Hindlimb muscle (tissue), 1 donor: ENCODE data around the gene POC1B. TPM values are rescaled to one million over a fixed set of nuclear protein-coding genes. Genes with fewer than 3 reads are reported as not detected.
A peak's percentile ranks its signal among the peaks of the same experiment; 100 is the strongest.

Source experiments
- DNase-seq: peaks from one replicate; pipeline ENCODE4 v3.0.0-alpha.2; 2013
- polyA plus RNA-seq: library from polyadenylated mRNA; unstranded; fragments of 120-200 nt; gene quantifications from one replicate; pipeline ENCODE4 v1.2.1, GENCODE V29; 2013; ENCODE audit not compliant: insufficient read length

The POC1B gene
- polyA plus RNA-seq: 7.5 TPM

DNA sequence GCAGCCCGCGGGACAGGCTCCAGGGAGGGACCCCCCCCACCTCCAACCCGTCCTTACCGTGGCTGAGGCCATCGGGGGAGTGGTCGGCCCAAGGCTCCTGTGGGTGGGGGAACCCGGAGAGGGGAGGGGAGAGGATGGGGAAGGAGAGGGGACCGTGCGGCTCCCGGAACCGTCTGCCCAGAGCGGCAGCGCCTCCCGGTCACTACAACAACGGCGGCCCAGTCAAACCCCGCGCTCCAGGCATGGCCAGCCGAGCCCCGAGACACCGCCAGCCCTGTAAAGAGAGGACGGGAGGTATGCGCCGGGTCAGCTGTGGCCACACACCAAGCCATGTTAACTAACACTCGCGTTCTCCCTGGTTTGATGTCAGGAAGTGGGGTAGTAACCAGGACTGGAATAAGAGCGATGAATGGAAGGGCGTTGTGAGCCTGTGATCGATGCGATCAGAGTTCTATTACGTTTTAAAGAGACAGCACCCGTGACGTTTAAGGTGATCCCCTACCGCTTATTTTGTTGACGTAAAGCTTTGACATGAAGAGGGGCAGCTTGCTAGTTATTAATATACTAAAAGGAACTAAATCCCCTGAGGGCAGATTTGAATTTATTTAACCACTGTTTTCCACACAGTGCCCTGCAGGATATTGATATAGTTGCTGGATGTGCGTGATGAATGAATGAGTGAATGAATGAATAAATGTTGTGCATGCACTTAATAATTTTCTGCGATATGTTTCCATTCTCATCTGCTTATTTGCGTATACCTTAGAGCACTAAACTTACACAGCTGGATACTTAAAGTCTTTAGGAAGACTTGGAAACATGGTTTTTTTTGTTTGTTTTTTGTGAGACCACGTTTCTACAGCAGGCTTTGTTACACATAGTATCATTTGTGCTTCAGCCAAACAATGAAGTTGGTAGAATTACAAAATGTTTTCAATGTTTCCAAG is at the start of gene POC1B:
Gene POC1B (minus strand): TSS at position 224 of the 947 bp plus-strand sequence. CDS start 152 bp downstream, at position 72.
- DNase-seq: peak; percentile 79

DNA sequence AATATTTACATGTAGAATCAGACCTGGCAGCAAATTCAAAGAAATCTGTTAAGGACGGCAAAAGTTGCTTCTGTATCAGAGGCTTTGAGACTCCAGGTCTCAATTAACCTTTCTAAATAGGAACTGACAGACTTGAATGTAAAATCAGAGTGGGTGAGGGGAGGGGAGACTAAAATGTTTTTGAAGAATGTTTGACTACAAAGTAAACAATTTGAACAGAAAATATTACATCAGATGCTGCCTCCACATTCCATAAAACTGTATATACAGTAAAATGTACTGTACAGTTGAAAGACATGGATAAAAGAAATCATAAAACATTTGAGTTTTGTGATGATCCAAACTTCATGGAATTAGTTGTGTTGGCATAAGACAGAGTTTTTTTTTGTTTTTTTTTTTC is 49.5 kb upstream of the POC1B start:
- no peak for DNase-seq

DNA sequence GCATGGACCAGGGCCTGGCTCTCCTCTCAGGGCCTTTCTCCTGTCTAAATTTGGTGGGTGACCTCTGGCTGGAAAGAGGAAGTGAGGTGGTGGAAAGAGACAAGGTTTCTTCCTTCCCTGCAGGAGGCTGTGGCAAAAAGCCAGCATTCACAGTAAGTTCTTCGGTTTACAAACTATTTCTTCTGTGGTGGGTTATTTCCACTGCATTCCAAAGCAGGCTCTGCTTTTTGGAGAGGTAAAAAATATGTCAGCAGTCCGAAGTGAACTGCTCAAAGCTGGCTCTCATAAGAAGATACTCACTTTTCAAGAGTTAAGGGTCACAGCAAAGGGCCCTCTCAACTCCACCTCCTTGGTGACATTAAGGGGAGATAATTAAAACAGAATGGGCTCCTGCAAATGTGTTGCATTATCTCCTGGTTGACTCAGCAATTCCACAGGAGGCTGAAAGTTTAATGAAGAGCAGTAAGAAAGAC is 48.9 kb upstream of the POC1B start:
- peak; percentile 17 for DNase-seq

DNA sequence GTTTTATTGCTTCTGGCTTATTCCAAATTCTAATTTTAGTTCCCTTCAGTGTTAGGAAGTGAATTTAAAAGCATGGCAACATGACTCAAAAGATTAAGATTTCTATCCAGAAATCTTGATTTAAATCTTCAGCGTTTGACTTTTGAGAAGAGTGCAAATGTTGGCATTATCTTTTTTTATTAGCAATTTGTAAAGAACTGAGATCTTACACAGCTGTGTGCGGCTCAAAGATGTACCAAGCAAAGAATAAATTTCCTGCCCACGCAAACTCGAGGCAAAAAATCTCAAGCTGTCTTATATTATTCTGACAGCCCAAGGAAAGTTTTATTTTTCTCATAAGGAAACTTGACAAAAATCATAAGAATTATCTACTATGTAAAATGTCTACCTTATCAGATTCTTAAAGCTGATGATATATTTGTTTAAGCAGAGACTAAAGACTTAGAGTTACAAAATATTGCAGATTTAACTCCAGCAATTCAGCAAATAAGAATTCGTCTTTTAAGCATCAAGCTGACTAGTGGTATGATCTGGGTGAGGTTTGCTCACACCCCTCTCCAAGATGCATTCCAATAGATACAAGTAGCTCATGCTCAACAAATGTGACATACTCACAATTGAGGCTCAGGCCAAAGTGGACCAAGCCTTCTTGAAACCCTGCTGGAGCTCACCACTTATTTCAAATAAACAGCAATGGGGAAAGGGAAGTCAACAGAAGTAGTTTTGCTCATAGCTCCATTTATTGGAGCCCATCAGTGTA is 47.4 kb upstream of the POC1B start:
- no peak for DNase-seq

DNA sequence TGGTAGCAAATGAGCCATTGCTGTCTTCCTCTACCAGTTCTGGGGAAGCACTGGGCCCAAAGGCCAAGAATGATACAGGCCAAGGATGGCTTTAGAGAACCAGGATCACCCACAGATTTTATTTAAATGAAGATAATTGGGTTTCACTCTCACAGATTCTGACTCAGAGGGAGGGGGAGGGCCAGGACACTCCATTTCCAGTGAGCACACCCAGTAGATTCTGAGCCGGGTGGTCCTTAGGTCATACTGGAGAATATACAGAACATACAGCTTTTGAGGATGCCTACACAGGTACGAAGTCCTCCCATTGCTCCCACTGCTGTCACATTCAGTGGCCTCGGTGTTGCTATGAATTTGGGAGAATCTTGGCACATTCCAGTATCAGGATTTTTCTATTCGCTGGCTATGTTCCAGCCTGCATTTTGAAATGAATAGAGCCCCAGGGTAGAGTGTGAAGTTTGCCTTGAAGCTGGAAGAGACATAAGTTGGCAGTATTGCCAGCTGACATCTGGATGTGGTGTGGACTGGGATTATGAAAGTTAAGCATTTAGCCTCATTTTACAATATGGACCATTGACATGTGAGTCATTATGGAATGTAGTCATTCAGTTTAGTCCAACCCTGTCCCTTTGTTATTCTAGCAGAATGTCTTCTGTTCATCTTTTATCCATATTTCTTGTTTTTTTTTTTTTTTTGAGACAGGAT is 45.8 kb upstream of the POC1B start:
- DNase-seq: no peak

DNA sequence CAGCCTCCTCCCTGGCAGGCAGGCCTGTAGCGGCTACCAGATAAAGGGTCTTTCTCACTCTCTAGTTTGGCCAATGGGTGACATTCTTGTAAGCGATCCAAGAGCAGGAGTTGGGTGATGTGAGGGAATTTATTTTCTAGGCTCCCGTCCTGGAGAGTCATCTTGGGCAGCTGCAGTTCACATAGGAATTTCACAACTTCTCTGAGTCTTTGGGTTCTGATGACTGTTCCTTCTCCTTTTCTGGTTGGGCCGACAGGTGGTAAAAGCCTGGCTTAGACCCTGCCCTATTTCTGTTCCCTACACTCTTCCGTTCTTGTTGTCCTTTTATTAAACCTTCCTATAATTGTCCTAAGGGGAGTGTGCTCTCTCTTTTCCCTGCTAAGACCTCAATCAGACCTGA is 42.6 kb upstream of the POC1B start:
- no peak for DNase-seq

DNA sequence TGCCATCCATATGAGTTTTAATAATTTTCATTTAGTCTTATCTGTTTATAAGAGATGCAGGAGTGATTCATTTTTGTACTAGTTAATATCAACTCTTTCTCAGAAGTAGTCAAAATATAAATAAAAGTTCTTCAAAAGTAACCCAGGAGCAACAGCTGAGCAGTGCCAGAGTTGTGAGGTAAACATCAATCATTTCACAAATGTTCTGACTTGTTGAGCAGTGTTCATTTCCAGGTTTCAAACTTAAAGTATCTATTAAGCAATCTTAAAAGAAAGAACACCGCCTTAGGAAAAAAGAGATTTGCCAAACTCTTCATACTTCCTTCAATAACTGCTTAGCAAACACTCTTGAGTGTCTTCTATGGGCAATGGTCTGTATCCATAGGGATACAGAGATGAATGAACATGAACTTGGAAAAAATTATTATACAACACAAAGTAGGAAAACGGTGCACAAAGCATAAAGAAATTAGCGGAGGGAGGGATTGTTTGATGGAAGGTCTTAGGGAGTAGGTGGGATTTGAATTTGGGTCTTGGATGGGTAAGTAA is 41.9 kb upstream of the POC1B start:
- no peak for DNase-seq

DNA sequence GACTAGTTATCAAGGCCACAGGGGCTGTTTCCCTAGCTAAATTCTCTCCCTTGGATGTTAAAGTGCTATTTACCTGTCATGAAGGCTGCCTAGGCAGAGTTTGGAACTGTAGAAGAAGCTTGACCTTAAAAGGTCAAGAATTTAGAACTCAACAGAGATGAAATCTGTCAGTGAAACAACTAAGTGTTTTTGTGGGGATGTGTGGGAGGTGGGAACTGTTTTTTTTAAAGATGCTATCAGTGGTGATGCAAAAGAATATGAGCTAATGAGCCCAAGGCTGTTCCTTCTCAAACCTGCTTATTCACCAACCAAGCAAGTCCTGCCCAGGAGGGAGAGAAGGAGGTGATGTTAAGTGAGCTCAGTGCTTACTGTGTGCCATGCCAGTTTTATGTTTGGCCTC is 40.8 kb upstream of the POC1B start:
- no peak for DNase-seq

DNA sequence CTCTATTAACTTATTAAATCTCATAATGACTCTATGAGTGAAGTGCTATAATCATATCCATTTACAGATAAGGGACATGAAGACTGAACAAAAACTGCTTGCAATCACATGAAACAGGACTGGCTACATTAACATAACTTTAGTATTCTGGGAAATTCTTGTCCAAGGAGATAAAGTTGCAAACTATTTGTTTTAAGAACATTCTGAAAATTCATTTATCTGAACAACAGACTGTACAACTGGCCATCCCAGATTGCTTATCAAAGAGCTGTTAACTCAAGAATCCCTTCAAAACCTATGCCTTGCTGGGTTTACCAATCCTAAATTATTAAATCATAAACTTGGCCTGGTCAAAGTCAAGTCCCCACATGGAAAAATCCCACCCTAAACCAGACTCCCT is 39.2 kb upstream of the POC1B start:
- no peak for DNase-seq

DNA sequence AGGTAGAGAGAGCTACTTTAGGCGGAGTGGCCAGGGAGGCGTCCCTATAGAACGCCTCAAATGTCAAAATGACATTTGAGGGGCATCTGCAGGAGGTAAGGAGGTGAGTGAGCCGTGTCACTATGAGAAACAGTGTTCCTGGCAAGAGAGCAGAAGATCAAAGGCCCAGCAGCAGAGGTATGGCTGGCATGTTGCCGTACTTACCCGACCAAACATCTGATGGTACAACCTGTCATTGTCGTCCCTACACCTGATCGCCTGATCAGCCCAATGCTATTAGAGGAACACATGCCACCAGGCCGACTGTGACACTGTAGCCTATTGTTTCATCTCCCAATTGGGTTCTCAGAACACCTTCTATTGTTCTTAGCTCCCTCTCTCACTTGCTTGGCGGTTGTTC is 33.9 kb upstream of the POC1B start:
- DNase-seq: no peak

DNA sequence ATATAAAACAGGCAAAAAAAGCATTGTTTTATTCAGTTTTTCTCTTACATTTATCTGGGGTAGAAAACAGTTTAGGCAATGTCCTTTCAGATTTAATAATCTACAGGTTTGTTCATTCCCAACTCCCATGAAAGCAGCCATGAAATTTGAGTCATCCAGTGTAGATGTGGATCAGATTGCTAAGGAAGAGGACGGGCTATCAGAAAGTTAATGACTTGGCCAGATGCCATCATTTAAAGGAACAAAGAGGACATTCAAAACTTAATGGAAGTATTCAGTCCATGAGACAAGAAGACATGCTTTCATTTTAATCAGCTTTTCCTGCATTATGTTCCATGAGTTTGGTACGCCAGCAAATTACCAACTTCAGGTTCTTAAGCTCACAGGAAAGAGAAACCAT is 31.1 kb upstream of the POC1B start:
- DNase-seq: no peak

DNA sequence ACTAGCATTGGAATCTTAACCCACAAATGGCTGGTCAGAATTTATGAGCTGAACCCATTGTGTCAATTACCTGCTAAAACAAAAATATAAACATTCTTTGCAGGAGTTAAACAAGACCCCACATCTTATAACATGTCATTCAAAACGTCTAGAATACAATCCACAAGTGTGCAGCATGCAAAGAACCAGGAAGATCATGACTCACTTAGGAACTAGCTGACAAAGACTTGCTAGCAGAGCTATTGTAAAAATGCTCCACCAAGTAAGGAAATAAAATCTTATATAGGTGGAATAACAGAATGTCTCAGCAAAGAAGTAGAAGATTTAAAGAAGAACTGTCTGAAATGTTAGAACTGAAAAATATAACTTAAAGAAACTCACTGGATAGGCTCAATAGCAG is 26.5 kb upstream of the POC1B start:
- no peak for DNase-seq

DNA sequence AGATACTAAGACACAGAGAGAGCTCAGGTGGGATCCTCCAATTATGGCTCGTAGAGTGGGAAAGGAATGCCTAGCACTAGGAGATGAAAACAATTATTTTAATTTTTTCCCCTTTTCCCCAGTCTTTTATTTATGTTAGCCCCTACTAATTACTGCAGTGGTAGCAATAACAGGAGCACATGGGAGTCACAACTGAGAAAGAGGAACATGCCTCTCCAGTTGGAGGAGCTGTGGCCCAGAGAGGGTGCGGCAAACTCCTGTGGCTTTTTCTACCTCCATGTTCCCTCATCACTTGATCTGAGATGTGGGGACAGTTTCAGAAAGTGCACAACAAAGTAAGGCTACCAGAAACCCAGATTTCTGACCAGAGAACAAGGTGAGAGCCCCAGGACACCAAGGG is 25.9 kb upstream of the POC1B start:
- DNase-seq: no peak

DNA sequence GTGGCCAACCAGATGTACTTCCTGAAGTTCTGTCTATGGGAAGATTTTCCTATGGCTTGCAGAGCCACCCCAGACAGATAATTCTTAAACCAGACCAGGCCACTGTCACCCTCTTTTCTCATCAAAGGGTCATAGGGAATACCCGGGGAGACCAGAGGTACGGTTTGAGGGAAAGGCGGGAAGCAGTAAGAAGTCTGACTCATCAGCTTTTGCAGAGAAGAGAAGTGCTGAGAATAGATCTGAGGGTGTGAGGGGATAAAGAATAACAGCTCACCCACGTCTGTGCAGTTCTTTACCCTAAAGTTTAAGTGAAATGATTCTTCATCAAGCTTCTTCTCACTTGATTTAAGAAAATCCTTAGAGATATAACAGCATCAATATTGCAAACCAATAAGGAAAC is 21.3 kb upstream of the POC1B start:
- no peak for DNase-seq

DNA sequence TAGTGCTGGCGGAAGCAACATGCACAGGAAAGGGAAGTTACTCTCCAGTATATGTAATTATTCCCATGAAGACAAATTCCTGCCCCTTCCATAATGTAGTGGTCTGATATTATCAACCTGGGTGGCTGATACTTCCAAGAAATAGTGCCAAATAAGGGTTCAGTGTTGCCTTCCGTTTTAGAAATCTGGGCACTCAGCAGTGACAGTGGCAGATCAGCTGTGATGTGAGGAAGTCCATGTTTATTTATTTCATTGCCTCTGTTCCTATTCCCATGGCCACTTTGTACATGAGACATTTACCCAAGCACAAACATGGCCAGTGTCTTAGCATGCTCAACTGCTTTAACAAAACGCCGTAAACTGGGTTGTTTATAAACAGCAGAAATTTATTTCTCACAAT is 20.3 kb upstream of the POC1B start:
- DNase-seq: no peak

DNA sequence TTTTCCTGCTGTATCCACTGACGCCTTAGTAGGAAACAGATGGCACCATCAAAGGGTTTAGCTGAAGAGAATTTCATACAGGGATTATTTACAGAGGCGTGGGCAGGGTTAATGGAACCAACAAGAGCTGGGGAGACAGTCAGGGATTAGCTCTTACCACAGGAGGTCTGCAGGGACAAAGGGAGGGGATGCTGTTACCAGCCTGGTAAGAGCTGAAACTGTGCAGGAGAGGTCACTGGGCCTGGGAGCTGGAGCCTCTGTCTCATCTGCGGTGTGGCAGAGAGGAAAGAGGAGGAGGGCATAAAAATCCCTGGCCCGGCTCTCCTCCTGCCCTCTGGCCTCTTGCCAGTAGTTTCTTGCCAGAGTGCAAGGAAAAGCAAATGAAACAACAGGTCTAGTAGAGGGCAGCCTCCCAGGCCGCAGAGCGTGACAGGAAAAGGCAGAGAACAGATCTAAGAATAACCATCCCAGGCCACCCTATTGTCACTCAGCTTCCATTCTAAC is 18.9 kb upstream of the POC1B start:
- no peak for DNase-seq

DNA sequence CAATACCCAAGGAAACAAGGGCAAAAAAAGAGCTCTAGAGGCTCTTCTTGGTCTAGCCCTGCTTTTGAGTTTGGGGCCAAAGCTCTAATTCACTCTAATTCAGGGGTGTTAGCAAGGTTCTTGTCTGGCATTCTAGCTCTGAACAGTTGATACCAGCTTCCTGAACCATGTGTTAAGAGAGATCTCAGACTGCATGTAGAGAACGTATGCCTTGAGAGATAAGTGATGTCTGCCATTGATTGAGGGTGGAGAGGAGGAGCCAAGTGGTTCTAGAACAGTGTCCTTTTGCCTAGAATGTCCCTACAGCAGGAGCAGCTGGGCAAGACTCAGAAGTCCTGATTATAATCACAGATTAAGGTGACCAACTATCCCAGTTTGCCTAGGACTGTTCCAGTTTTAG is 18.2 kb upstream of the POC1B start:
- DNase-seq: no peak

DNA sequence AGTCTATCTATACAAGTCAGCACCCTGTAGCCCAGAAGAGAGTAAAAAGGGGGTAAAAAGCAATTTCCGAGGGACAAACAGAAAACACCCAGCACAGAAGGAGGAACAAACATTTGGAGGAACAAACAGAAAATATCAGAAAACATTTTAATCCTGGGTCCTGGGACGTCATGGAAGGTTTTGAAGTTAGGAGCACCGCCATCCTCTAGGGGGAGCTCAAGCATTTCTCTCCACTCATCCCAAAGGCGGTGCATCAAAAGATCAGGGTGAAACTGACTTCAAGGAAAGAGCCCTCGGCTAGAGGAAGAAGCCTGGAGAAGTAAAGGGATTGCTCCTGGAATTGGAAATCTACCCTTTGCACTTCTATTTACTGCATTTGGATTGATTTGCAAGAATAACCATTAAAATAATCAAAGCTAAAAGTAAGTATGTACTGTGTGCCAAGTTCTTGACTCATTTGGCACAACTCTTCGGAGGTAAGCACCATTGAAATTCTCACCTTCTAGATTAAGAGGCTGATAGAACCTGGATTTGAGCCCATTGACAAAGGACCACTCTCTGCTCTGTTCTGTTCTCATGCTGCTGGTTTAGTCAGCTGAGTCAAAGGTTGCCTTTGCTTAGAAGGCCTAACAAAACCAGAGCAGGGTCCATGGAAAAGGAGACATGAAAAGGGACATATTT is 17.2 kb upstream of the POC1B start:
- DNase-seq: peak; percentile 74

DNA sequence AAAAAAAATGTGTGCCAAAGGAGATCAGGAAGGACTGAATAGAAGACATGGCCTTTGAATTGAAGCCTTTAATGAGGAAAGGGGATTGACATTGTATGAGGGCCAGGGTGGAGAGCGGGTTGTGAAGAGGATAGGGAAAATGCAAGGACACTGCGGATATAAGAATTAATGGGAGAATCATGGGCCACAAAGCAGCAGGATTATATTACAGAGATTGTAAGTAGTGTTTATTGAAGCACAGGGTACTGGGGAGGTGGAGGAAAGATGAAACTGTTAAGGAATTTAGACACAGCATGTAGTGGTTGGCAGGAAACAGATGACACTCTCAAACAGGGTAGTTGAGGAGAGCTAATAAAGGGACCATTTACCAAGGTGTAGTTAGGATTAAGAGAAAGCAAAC is 16.4 kb upstream of the POC1B start:
- DNase-seq: no peak

DNA sequence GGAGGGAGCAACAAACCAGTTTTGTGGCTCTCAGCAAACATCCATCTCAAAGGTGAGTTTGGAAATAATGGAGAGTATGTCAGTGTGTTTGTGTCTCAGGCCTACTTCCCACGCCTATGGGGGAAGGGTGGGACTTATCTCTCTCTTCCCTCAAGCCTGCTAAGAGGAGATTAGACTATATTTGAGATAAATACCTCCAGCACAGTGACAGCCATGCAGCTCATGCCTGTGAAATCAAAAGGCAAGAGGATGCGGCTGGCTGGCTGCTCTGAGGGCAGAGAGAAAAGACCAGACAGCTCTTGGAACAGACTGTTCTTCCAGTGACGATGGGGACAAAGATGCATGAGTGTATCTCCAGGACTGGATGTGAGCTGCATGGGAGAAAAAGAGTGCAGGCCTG is 14.7 kb upstream of the POC1B start:
- DNase-seq: no peak

DNA sequence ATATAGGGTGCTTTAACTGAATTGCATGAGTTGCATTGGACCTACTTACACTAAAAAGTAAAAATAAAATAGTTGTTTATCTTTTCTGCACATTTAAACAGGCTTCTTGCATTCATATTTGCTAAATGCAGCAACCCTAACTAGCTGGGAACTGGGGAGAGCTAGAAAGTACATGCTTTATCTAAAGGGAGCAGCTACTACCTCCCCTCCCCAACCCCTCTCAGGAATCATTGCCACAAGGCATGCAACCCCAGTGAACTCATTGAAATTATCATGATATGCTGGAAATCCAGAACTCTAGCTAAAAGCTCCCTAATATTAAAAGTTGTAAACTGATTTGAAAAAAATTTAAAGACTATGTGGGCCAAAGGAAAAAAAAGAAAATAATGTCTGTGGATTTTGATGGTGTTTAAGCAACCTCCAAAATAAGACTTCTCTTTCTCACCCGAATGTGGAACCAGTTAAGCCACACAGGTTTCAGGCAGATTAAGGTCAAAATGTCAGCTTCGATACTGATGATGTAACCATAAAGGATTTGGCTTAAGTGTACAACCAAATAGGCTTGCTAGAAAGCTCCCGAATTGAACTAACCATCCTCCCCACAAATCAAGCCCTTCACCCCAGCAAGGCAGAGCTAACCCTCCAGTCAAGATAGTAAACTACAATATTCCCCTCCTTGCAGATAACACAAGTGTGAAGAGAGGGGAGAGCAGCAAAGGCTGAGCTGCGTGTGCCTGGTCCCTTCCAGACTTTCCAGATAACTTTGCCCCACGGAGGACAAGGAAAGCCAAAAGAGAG is 13.8 kb upstream of the POC1B start:
- DNase-seq: no peak
